Amniotic epithelial cell (primary cell): ENCODE results near the gene TXNRD1.
"Not testable (repeated sequence)": the region's sequence is repeated elsewhere in the genome, so short reads cannot be mapped to it uniquely, and the experiment has no call there.

Experiments used
- DNase-seq: peaks from one replicate; pipeline ENCODE4 v3.0.0-alpha.2; 2010; ENCODE audit warnings: low read depth

TXNRD1 gene

DNA sequence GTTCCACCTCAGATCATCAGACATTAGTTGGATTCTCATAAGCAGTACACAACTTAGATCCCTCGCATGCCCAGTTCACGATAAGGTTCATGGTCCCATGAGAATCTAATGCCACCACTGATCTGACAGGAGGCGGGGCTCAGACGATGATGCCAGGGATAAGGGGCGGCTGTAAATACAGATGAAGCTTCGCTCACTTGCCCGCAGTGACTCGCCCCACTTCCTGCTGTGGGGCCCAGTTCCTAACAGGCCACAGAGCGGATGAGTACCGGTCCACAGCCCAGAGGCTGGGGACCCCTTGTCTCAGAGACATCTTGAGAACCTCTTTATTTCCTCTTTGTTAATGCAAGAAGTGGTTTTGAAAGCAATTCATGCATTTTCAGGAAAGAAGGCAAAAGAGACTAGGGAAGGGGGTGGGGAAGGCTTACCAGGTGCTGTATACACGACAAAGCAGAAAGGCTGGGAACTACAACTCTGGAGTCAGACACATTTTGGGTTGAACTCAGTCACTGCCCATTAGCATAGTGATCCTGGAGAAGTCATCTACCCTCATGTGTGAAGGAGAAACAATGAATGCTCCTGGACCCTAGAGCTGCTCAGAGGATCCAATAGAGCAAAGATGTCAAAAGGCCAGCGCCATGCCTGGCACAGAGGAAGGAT lies 156.6 kb downstream of the TXNRD1 start:
- DNase-seq: no peak

DNA sequence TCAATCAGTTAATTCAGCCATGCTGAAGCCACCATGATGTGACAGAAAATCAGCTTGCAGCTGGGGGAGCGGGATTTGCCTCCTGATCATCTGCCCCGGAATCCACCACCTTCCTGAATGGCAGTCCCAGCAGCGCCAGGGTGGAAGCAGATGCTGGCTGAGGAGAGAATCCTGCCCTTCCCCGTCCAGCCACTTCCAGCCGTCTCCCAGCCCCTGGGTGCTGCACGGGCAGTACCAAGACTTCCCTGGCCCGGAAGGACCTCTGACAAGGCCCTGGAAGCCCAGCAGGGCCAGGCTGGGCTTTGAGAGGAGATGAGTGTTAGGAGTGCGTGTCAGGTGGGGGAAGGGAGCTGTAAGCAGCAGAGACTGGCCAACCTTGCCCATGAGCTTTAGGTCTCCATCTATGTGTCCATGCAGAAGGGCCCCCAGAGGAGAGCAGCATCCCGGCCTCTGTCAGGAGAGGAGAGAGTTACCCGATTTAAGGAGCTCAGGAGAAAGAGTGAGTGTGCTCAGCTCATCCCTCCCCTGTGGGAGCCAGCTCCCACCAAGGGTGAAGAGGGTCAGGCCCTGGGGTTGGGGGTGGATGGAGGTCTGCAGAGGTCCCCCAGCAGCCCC lies 157.2 kb downstream of the TXNRD1 start:
- DNase-seq: no peak

GRCh38 chr12:104374071-104374470 lies 158.5 kb downstream of the TXNRD1 start:
- DNase-seq: no peak

DNA sequence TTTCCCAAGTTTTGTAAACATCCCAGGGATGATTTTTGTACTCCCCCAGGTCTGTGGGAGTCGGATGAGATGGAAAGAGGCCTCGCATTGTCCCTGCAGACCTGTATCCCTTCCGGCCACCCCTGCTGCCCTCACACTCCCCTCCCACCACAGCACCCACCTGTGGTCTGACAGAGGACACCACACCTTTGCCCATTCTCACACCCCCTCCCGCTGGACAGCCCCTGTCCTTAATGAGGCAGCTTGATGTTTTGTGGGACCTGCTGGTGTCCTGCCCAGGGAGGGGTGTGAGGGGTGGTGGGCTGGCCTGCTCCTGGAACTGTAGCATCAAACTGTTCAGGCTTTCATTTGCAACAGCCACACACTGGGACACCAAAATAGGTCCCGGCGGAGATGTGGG lies 159.2 kb downstream of the TXNRD1 start:
- no peak for DNase-seq

- no peak for DNase-seq
Measured at GRCh38 chr12:104375775-104376174, 160.2 kb downstream of the TXNRD1 start.

GRCh38 chr12:104376650-104377513 lies 161.3 kb downstream of the TXNRD1 start:
- DNase-seq: peak; percentile 60

DNA sequence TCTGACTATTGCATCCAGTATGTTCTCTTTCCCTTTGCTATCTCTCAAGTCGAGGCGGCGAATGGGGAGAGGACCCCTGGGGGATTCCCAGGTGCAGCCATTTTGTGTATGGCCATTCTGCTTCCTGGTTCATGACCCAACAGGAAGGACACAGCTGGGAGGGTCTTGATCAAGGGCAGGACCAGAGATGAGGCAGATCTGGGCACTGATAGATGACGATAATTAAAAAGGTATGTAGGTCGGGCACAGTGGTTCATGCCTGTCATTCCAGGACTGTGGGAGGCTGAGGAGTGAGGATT lies 161.9 kb downstream of the TXNRD1 start:
- no peak for DNase-seq

DNA sequence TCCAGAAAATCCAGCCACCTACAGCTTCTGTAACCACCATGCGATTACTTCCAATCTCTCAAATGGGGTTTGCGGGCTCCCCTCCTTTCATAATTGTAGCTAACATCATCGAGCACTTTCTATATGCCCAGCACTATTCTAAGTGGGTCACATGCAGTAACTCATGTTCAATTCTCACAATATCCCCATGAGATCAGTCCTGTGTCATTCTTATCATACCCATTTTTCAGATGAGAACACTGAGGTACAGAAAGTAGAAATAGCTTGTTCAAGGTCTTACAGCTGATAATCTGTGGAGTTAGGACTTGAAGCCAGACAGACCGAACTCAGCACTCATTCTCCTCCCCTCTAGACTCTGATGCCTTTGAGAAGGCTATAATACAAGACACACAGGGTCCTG lies 162.8 kb downstream of the TXNRD1 start:
- DNase-seq: no peak

- DNase-seq: no peak
Measured at GRCh38 chr12:104381341-104381730, 165.8 kb downstream of the TXNRD1 start.

GRCh38 chr12:104381731-104382480 lies 166.3 kb downstream of the TXNRD1 start:
- DNase-seq: peak; percentile 67

GRCh38 chr12:104384141-104384880 lies 168.7 kb downstream of the TXNRD1 start:
- no peak for DNase-seq

- no peak for DNase-seq
Measured at GRCh38 chr12:104385510-104385909, 169.9 kb downstream of the TXNRD1 start.

GRCh38 chr12:104386461-104386860 lies 170.9 kb downstream of the TXNRD1 start:
- no peak for DNase-seq

- DNase-seq: no peak
Measured at GRCh38 chr12:104387190-104387589, 171.6 kb downstream of the TXNRD1 start.

DNA sequence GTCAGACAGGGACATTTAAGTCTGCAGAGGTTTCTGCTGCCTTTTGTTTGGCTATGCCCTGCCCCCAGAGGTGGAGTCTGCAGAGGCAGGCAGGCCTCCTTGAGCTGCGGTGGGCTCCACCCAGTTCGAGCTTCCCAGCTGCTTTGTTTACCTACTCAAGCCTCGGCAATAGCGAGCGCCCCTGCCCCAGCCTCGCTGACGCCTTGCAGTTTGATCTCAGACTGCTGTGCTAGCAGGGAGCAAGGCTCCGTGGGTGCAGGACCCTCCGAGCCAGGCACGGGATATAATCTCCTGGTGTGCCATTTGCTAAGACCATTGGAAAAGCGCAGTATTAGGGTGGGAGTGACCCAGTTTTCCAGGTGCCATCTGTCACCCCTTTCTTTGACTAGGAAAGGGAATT lies 178.5 kb downstream of the TXNRD1 start:
- DNase-seq: not testable (repeated sequence)
